ENCODE results near the gene MTAP. TPM values are rescaled to one million over a fixed set of nuclear protein-coding genes. Genes with fewer than 3 reads are reported as not detected.

The MTAP gene
- total and polyA plus RNA-seq, 2 of the 13 experiments (the other 11 are each of a cell fraction or from before 2014, with no cell fraction given) = 16.7 to 51.2 TPM

GRCh38 chr9:21802418-21803000, at the start of gene MTAP (continued):
- TF ChIP-seq ZNF260 (CRISPR knock-in tag; IDR thresholded peaks at IDR 0.05; ENCODE audit: borderline replicate concordance, low read depth) (no peak), PTBP1 (IDR thresholded peaks at IDR 0.05; ENCODE audit: low read depth, low read length, poor library complexity, severe bottlenecking) (no peak), JUNB (CRISPR knock-in tag; IDR thresholded peaks at IDR 0.05; ENCODE audit: borderline replicate concordance) (no peak), ARNTL (CRISPR knock-in tag; IDR thresholded peaks at IDR 0.05) (peak; percentile 71), ZNF839 (CRISPR knock-in tag; IDR thresholded peaks at IDR 0.05; ENCODE audit: borderline replicate concordance) (no peak), ZNF414 (CRISPR knock-in tag; IDR thresholded peaks at IDR 0.05) (no peak), ELF4 (CRISPR knock-in tag; IDR thresholded peaks at IDR 0.05; ENCODE audit: borderline replicate concordance) (0 out of 2 replicates have a peak, but pooled peaks have one; percentile 49), NR2C2 (CRISPR knock-in tag; IDR thresholded peaks at IDR 0.05; ENCODE audit: borderline replicate concordance) (peak; percentile 31; the same call in 1 of the 2 replicates), SALL1 (CRISPR knock-in tag; IDR thresholded peaks at IDR 0.05) (peak; percentile 64), TFDP2 (CRISPR knock-in tag; IDR thresholded peaks at IDR 0.05) (peak; percentile 90), ZNF564 (CRISPR knock-in tag; IDR thresholded peaks at IDR 0.05) (peak; percentile 75), MEF2D (CRISPR knock-in tag; IDR thresholded peaks at IDR 0.05) (0 out of 2 replicates have a peak, but pooled peaks have one; percentile 33), ZBED4 (CRISPR knock-in tag; IDR thresholded peaks at IDR 0.05; ENCODE audit: borderline replicate concordance) (no peak; the same call in 1 of the 2 replicates)
- TF ChIP-seq, protein P1, sequence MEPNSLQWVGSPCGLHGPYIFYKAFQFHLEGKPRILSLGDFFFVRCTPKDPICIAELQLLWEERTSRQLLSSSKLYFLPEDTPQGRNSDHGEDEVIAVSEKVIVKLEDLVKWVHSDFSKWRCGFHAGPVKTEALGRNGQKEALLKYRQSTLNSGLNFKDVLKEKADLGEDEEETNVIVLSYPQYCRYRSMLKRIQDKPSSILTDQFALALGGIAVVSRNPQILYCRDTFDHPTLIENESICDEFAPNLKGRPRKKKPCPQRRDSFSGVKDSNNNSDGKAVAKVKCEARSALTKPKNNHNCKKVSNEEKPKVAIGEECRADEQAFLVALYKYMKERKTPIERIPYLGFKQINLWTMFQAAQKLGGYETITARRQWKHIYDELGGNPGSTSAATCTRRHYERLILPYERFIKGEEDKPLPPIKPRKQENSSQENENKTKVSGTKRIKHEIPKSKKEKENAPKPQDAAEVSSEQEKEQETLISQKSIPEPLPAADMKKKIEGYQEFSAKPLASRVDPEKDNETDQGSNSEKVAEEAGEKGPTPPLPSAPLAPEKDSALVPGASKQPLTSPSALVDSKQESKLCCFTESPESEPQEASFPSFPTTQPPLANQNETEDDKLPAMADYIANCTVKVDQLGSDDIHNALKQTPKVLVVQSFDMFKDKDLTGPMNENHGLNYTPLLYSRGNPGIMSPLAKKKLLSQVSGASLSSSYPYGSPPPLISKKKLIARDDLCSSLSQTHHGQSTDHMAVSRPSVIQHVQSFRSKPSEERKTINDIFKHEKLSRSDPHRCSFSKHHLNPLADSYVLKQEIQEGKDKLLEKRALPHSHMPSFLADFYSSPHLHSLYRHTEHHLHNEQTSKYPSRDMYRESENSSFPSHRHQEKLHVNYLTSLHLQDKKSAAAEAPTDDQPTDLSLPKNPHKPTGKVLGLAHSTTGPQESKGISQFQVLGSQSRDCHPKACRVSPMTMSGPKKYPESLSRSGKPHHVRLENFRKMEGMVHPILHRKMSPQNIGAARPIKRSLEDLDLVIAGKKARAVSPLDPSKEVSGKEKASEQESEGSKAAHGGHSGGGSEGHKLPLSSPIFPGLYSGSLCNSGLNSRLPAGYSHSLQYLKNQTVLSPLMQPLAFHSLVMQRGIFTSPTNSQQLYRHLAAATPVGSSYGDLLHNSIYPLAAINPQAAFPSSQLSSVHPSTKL (CRISPR knock-in tag; IDR thresholded peaks at IDR 0.05) = no peak; the same call in 1 of the 2 replicates
- TF ChIP-seq, protein P2, sequence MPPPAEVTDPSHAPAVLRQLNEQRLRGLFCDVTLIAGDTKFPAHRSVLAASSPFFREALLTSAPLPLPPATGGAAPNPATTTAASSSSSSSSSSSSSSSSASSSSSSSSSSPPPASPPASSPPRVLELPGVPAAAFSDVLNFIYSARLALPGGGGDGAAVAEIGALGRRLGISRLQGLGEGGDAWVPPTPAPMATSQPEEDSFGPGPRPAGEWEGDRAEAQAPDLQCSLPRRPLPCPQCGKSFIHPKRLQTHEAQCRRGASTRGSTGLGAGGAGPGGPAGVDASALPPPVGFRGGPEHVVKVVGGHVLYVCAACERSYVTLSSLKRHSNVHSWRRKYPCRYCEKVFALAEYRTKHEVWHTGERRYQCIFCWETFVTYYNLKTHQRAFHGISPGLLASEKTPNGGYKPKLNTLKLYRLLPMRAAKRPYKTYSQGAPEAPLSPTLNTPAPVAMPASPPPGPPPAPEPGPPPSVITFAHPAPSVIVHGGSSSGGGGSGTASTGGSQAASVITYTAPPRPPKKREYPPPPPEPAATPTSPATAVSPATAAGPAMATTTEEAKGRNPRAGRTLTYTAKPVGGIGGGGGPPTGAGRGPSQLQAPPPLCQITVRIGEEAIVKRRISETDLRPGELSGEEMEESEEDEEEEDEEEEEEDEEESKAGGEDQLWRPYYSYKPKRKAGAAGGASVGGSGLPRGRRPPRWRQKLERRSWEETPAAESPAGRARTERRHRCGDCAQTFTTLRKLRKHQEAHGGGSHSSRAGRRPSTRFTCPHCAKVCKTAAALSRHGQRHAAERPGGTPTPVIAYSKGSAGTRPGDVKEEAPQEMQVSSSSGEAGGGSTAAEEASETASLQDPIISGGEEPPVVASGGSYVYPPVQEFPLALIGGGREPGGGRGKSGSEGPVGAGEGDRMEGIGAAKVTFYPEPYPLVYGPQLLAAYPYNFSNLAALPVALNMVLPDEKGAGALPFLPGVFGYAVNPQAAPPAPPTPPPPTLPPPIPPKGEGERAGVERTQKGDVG (CRISPR knock-in tag; IDR thresholded peaks at IDR 0.05; ENCODE audit: borderline replicate concordance) = no peak
